SK-N-MC (cell line): ENCODE data around the gene NCAM2.

ENCODE experiments used
- EZH2 ChIP-seq: fragments of 200-600 bp; sonication (generic); IDR thresholded peaks from one replicate; pipeline ENCODE4 v1.6.1; 2017; ENCODE audit warnings: antibody characterized with exemption
- FOXP2 ChIP-seq: optimal IDR thresholded peaks from 2 replicates; pipeline ENCODE3; 2011; ENCODE audit warnings: mild to moderate bottlenecking, moderate library complexity; ENCODE audit not compliant: insufficient read depth; ENCODE audit errors: extremely low read length, control extremely low read depth

DNA sequence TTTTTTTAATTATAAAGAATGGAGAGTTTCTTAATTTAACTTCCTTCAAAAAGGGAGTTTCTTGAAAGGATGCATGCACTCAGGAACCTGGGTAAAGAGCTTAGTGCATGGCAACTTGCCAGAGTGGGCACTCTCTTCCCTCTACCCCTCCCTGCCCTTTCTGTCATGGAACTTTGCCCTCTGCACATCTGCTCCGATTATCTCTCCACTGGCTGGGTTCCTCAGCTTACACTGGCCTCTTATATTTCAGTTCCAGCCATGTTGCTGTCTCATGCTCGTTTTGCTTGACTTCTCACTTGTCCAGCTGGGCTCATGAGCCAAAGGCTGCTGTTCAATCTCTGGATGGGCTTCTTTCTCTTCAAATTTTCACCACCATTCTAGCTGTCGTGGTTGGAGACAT lies 87.0 kb downstream of the NCAM2 start:
- TF ChIP-seq EZH2 (no peak), FOXP2 (no peak)
